Panc1 (cell line): ENCODE measurements around the gene ACSL6. TPM values are rescaled to one million over a fixed set of nuclear protein-coding genes. Genes with fewer than 3 reads are reported as not detected.

ENCODE experiments used
- ATAC-seq: fragments of 200-7000 bp; cut with Tn5 transposase; 2 replicates; pipeline ENCODE4 v1.9.1; 2020; ENCODE audit warnings: mild to moderate bottlenecking, moderate library complexity
- BruUV-seq: library from RNA; stranded (reverse); fragments of 400-500 nt; replicated peaks from 2 replicates; lab custom pipeline; 2021; lab: Mats Ljungman, UMichigan
- CTCF ChIA-PET: fragments of 300-600 bp; sonication (Branson Sonifier 250); formaldehyde crosslinking; loops from one replicate; lab custom pipeline; 2022; ENCODE audit warnings: antibody characterized with exemption; lab: Charles Lee
- POLR2A ChIA-PET: fragments of 300-600 bp; sonication (Branson Sonifier 250); formaldehyde crosslinking; loops from one replicate; lab custom pipeline; 2022; ENCODE audit warnings: antibody characterized with exemption; lab: Charles Lee
- DNase-seq: peaks from one replicate; pipeline ENCODE4 v3.0.0-alpha.2; 2010; ENCODE audit warnings: low read depth, low spot score
- H3K27ac ChIP-seq: 2 replicates; pipeline ENCODE4 v1.5.1; 2011; ENCODE audit warnings: mild to moderate bottlenecking, low read length, inconsistent platforms
- H3K27me3 ChIP-seq: fragments of 200-500 bp; sonication (Bioruptor generic); 2 replicates; pipeline ENCODE4 v1.6.0; 2014; ENCODE audit warnings: low read length, inconsistent platforms; ENCODE audit not compliant: control insufficient read depth, insufficient read depth
- H3K36me3 ChIP-seq: fragments of 200-500 bp; sonication (Bioruptor generic); 2 replicates; pipeline ENCODE4 v1.5.1; 2014; ENCODE audit warnings: inconsistent platforms, mild to moderate bottlenecking, low read length, moderate library complexity; ENCODE audit not compliant: control insufficient read depth, insufficient read depth
- H3K4me1 ChIP-seq: 2 replicates; pipeline ENCODE4 v1.5.1; 2011; ENCODE audit warnings: inconsistent platforms, mild to moderate bottlenecking, low read length, moderate library complexity; ENCODE audit not compliant: control insufficient read depth, insufficient read depth
- H3K4me3 ChIP-seq, 2 experiments: 2 replicates each; pipeline ENCODE4 v1.5.1; 2011 to 2012; ENCODE audit warnings: low read depth in 2 of 2, low read length in 2 of 2, mild to moderate bottlenecking in 2 of 2, inconsistent platforms in 1 of 2, moderate library complexity in 1 of 2
- H3K9me3 ChIP-seq: fragments of 200-500 bp; sonication (Bioruptor generic); 2 replicates; pipeline ENCODE4 v1.5.1; 2014; ENCODE audit warnings: low read depth, mild to moderate bottlenecking, inconsistent platforms, low read length, moderate library complexity; ENCODE audit not compliant: control insufficient read depth, insufficient read depth
- CTCF ChIP-seq: fragments of 450-650 bp; IDR thresholded peaks from 2 replicates; pipeline ENCODE4 v1.5.1; 2017; ENCODE audit warnings: mild to moderate bottlenecking
- POLR2AphosphoS5 ChIP-seq: IDR thresholded peaks from 2 replicates; pipeline ENCODE4 v1.6.1; 2012; ENCODE audit warnings: mild to moderate bottlenecking, low read depth, low read length, moderate library complexity
- REST ChIP-seq, 2 experiments: IDR thresholded peaks; 2 replicates each; pipeline ENCODE4 v1.6.1; 2011 to 2012; ENCODE audit warnings: low read depth in 2 of 2, control low read depth in 1 of 2, low read length in 1 of 2, mild to moderate bottlenecking in 1 of 2, moderate library complexity in 1 of 2; ENCODE audit not compliant: insufficient read depth in 1 of 2
- SIN3A ChIP-seq: IDR thresholded peaks from 2 replicates; pipeline ENCODE4 v1.6.1; 2012; ENCODE audit warnings: low read depth, mild to moderate bottlenecking, low read length, moderate library complexity, borderline replicate concordance; ENCODE audit not compliant: insufficient read depth
- TCF7L2 ChIP-seq: IDR thresholded peaks from 2 replicates; pipeline ENCODE4 v1.6.1; 2011; ENCODE audit warnings: mild to moderate bottlenecking, low read depth, low read length, inconsistent platforms
- in situ Hi-C: cut with HindIII; loops from 2 replicates; pipeline ENCODE4 v1.10.0; 2016; ENCODE audit warnings: low sequenced_read_pairs, low pct_unique_long_range_greater_than_20kb
- intact Hi-C: fragments of 100-400 bp; cut with micrococcal nuclease; formaldehyde crosslinking; loops from one replicate; pipeline ENCODE4 v1.10.0; 2022; ENCODE audit not compliant: unreplicated experiment
- total RNA-seq: library from RNA; stranded (reverse); gene quantifications from one replicate; pipeline ENCODE4 v1.2.1, GENCODE V29; 2021; ENCODE audit not compliant: unreplicated experiment

ACSL6 gene
- total RNA-seq, 1 experiment from 2014 or later, result 0.18 TPM

GRCh38 chr5:131977212-131977604, 34.2 kb downstream of the ACSL6 start:
- TF ChIP-seq CTCF (no peak), SIN3A (no peak), REST (IDR thresholded peaks at IDR 0.05; ENCODE audit: insufficient read depth in 1 of 2, low read depth in 2 of 2, low read length in 1 of 2) (no peak), TCF7L2 (no peak), POLR2AphosphoS5 (no peak)
- ATAC-seq (no peak), DNase-seq (no peak)
- in situ Hi-C loops, result no loop called here
- H3K27me3 ChIP-seq, result no peaks in the 10 kb centered on the region
- no peaks in the 10 kb centered on the region for H3K36me3 ChIP-seq
- BruUV-seq, result no TSS peak
- ChIA-PET CTCF (no interaction called here), POLR2A (no interaction called here)
- H3K9me3 ChIP-seq, result no peaks in the 10 kb centered on the region
- intact Hi-C loops, result no loop called here
- H3K4me3 ChIP-seq, result no peak overlapping the region
- H3K4me1 ChIP-seq, result no peaks in the 10 kb centered on the region
- H3K27ac ChIP-seq, result no peak overlapping the region

- in situ Hi-C loops (no loop called here), intact Hi-C loops (no loop called here)
- Histone ChIP-seq H3K4me1 (no peaks in the 10 kb centered on the region), H3K4me3 (no peak overlapping the region), H3K27me3 (no peaks in the 10 kb centered on the region), H3K36me3 (no peaks in the 10 kb centered on the region), H3K27ac (no peak overlapping the region), H3K9me3 (no peaks in the 10 kb centered on the region)
- BruUV-seq, result no TSS peak
- DNase-seq (no peak), ATAC-seq (no peak)
- ChIA-PET CTCF (no interaction called here), POLR2A (no interaction called here)
- TF ChIP-seq CTCF (no peak), POLR2AphosphoS5 (no peak), TCF7L2 (no peak), SIN3A (no peak), REST (IDR thresholded peaks at IDR 0.05; ENCODE audit: insufficient read depth in 1 of 2, low read depth in 2 of 2, low read length in 1 of 2) (no peak)
These were observed 34.8 kb downstream of the ACSL6 start for GRCh38 chr5:131976414-131977211.
